IPS DF 6.9 (cell line): Measurements from ENCODE around the gene TBC1D8.

ENCODE experiments used
- DNase-seq: peaks from one replicate; pipeline ENCODE4 v3.0.0-alpha.2; 2013; ENCODE audit warnings: low read depth, low spot score
- H3K27ac ChIP-seq: one replicate; pipeline ENCODE4 v1.5.1; 2013; ENCODE audit warnings: low read length, control low read depth
- H3K27me3 ChIP-seq: 2 replicates; pipeline ENCODE4 v1.6.1; 2013; ENCODE audit warnings: mild to moderate bottlenecking, low read length; ENCODE audit not compliant: control insufficient read depth, insufficient read depth
- H3K36me3 ChIP-seq: 2 replicates; pipeline ENCODE4 v1.6.1; 2013; ENCODE audit warnings: low read length; ENCODE audit not compliant: control insufficient read depth, insufficient read depth
- H3K4me1 ChIP-seq: 2 replicates; pipeline ENCODE4 v1.6.1; 2013; ENCODE audit warnings: low read length; ENCODE audit not compliant: control insufficient read depth, insufficient read depth
- H3K4me3 ChIP-seq: 2 replicates; pipeline ENCODE4 v1.5.1; 2013; ENCODE audit warnings: mild to moderate bottlenecking, low read length
- H3K9me3 ChIP-seq: 2 replicates; pipeline ENCODE4 v1.6.1; 2013; ENCODE audit warnings: low read length, inconsistent platforms; ENCODE audit not compliant: control insufficient read depth, insufficient read depth
- WGBS: extraction: QIAGEN DNeasy Blood & Tissue Kit; methylation state at CpG from one replicate; pipeline ENCODE4 v1.1.7; 2013; ENCODE audit warnings: mixed read lengths, missing lambda C conversion rate; ENCODE audit not compliant: insufficient read length, insufficient coverage; 5-methylcytosine and 5-hydroxymethylcytosine counted together

TBC1D8 gene

DNA sequence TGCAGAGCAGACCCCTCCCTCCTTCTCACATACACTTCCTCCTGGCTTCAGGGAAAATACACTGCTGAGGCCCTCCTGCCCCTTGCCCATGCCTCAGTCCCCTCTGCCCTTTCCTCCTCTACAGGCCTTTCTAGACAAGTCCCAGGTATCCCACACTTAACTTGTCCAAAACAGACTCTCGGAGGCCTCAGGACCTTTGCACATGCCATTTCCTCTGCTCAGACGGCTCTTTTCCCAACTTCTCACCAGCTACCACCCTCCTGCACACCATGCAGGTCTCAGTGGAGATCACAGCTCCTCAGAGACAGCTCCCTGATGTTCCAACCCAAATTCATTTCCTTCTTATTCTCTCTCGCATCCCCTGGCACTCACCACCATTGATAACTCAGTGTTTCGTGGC, 11.7 kb downstream of the TBC1D8 start:
- 100% methylated on average over 1 of the region's 4 CpGs for WGBS
- peaks cover 5% of the 10 kb centered on the region for H3K4me1 ChIP-seq
- no peaks in the 10 kb centered on the region for H3K36me3 ChIP-seq

DNA sequence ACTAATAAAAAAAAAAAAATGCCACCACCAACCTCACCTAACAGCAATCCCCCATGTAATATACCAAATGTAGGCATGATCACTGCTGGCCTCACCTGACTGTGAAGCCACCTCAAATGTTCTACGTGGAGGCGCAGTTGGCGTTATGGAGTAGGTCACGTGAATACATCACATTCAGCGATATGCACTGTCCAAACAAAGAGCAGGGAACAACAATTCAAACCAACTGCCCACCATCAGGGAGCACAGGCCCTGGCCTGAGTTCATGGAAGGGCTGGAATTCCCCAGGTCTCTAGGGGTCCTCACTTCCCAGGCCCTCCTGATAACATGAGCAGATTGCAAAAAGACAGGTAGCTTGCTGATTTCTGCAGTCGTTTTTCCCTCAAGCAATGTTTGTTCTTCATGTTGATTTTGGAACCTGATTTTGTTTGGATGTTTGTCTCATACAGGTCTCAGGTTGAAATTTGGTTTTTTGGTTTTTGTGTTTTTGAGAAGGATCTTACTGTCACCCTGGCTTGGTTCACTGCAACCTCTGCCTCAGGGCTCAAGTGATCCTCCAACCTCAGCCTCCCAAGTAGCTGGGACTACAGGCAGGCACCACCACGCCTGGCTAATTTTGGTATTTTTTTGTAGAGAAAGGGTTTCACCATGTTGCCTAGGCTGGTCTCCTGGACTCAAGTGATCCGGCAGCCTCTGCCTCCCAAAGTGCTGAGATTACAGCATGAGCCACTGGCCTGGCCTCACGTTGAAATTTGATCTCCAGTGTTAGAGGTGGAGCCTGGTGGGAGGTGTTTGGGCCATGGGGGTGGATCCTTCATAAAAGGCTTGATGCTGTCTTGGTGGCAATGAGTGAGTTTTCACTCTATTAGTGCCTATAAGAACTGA, 15.5 kb downstream of the TBC1D8 start:
- Histone ChIP-seq H3K9me3 (no peaks in the 10 kb centered on the region), H3K36me3 (no peaks in the 10 kb centered on the region), H3K4me3 (no peak overlapping the region), H3K4me1 (peaks cover 4% of the 10 kb centered on the region), H3K27me3 (no peaks in the 10 kb centered on the region), H3K27ac (no peak overlapping the region)
- WGBS, result no CpG with 5 or more reads among the region's 9 CpGs
- DNase-seq, result no peak

More for the DNA sequence above, 11.7 kb downstream of the TBC1D8 start:
- no peak overlapping the region for H3K27ac ChIP-seq
- H3K9me3 ChIP-seq, result no peaks in the 10 kb centered on the region
- H3K27me3 ChIP-seq, result no peaks in the 10 kb centered on the region
- DNase-seq, result no peak
- H3K4me3 ChIP-seq, result no peak overlapping the region

DNA sequence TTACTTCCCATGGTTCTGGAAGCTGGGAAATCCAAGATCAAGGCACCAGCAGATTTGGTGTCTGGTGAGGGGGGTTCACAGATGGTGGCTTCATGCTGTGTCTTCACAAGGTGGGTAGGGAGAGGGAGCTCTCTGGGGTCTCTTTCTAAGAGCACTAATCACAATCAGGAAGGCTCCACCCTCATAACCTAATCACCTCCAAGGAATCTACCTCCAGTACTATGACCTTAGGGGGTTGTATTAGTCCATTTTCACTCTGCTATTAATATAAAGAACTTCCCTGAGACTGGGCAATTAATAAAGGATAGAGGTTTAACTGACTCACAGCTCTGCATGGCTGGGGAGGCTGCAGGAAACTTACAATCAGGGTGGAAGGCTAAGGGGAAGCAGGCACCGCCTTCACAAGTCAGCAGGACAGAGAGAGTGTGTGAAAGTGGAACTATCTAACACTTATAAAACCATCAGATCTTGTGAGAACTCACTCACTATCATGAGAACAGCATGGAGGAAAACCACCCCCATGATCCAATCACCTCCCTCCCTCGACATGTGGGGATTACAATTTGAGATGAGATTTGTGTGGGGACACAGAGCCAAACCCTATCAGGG, 17.6 kb downstream of the TBC1D8 start:
- Histone ChIP-seq H3K27me3 (no peaks in the 10 kb centered on the region), H3K4me1 (peaks cover 4% of the 10 kb centered on the region), H3K4me3 (no peak overlapping the region), H3K27ac (no peak overlapping the region), H3K36me3 (no peaks in the 10 kb centered on the region), H3K9me3 (no peaks in the 10 kb centered on the region)
- no peak for DNase-seq
- no CpG with 5 or more reads among the region's 2 CpGs for WGBS

DNA sequence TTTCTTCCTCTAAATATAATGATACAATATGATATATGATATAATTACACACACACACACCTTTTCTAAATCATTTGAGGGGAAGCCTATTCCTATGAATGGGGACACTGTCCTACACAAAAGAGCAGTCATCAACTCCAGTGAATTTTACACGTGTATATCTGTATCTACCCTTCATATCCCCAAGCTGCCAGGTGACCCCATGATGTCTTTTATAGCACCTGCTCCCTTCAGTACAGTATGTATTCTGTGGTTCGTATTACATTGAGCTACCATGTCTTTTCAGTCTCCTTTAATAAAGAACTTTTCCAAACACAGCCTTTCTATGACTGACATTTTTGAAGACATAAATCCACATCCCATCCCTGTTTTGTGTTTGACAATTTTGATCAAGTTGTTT, 19.0 kb downstream of the TBC1D8 start:
- H3K27me3 ChIP-seq, result no peaks in the 10 kb centered on the region
- DNase-seq, result no peak
- H3K4me1 ChIP-seq, result peaks cover 6% of the 10 kb centered on the region
- no peak overlapping the region for H3K4me3 ChIP-seq
- no CpG with 5 or more reads among the region's 2 CpGs for WGBS
- H3K9me3 ChIP-seq, result no peaks in the 10 kb centered on the region
- no peak overlapping the region for H3K27ac ChIP-seq
- no peaks in the 10 kb centered on the region for H3K36me3 ChIP-seq

DNA sequence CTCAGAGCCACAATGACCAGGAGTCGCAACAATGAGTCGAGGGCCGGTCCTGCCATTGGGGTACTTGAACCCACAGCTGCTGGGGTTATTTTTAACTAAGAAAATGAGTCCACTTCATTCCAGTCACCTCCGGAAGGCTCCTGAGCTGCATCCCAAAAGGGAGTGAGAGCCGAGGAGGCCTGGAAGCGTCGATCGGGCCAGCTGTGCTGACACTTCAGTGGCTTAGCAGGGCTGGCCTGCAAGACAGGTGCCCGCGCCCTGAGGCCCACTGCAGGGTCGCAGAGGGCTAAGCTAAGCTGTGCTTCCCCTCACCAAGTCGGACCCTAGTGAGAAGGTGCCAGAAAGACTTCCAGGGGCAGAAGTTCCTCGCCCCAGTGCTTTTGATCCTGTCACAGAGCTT, 21.1 kb downstream of the TBC1D8 start:
- no peak overlapping the region for H3K4me3 ChIP-seq
- H3K27ac ChIP-seq, result no peak overlapping the region
- no peak for DNase-seq
- H3K36me3 ChIP-seq, result no peaks in the 10 kb centered on the region
- H3K27me3 ChIP-seq, result no peaks in the 10 kb centered on the region
- no peaks in the 10 kb centered on the region for H3K9me3 ChIP-seq
- WGBS, result no CpG with 5 or more reads among the region's 13 CpGs
- H3K4me1 ChIP-seq, result peaks cover 3% of the 10 kb centered on the region

DNA sequence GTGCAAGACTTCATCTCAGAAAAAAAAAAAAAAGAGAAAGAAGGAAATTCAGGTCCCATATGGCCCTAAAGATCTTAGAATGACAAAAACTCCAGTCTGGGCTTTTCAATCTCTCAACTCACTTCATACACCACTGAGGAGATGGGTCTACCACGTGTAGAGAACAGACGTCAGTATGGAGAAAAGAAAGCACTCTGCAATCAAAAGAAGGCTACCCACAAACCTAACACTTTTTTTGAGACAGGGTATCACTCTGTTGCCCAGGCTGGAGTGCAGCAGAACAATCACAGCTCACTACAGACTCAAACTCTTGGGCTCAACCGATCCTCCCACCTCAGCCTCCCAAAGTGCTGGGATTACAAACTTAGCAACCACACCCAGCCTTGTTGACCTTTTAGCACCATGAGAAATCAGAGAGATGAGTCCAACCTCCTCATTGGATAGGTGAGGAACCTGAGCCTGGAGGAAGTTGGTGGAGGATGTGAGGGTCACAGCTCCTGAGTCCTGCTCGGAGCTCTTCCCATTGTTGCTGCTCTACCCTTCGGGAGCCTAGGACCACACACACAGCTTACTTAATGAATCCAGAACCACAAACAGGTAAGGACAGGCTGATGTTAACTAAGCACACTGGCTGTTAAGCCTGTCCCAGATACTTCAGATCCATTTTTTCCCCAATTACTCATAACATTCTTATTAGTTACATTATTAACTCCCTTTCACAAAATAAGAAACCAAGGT, 23.7 kb downstream of the TBC1D8 start:
- no CpG with 5 or more reads among the region's 5 CpGs for WGBS

DNA sequence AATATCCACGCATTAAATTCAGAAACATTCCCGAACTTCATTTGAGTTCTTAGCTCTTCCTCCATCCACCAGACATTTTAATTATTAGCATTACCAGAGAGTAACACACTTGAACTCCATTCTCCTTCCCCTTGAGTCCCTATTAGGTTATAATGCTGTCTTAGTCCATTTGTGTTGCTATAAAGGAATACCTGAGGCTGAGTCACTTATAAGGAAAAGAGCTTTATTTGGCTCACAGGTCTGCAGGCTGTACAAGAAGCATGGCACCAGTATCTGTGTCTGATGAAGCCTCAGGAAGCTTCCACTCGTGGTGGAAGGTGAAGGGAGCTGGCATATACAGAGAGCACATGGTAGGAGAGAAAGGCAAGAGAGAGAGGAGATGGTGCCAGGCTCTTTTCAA, 25.4 kb downstream of the TBC1D8 start:
- no CpG with 5 or more reads among the region's 3 CpGs for WGBS
- no peaks in the 10 kb centered on the region for H3K9me3 ChIP-seq
- H3K4me3 ChIP-seq, result no peak overlapping the region
- no peak overlapping the region for H3K27ac ChIP-seq
- peaks cover 3% of the 10 kb centered on the region for H3K4me1 ChIP-seq
- DNase-seq, result no peak
- H3K27me3 ChIP-seq, result no peaks in the 10 kb centered on the region
- no peaks in the 10 kb centered on the region for H3K36me3 ChIP-seq

More for the DNA sequence above, 23.7 kb downstream of the TBC1D8 start:
- no peaks in the 10 kb centered on the region for H3K27me3 ChIP-seq
- DNase-seq, result no peak
- no peaks in the 10 kb centered on the region for H3K36me3 ChIP-seq
- H3K27ac ChIP-seq, result no peak overlapping the region
- peaks cover 3% of the 10 kb centered on the region for H3K4me1 ChIP-seq
- H3K4me3 ChIP-seq, result no peak overlapping the region
- H3K9me3 ChIP-seq, result no peaks in the 10 kb centered on the region

DNA sequence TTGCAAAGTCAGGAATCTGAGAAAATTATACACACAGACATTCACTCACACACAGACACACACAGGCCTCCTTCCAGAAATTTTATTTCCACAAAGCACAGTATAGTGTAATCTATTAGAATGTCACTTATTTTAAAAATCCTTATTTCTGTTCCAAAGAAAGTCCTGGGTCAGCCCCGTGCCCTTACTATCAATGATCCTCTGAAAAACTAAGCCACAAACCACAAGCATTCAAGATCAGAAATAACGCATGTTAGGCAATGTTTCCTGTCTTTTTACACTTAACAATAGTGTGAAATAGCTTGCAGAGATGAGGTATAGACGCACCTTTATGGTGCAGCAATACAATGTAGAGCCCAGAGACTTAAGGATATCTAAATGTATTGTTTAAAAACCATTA, 25.8 kb downstream of the TBC1D8 start:
- Histone ChIP-seq H3K4me3 (no peak overlapping the region), H3K4me1 (peaks cover 3% of the 10 kb centered on the region), H3K27ac (no peak overlapping the region), H3K27me3 (no peaks in the 10 kb centered on the region), H3K36me3 (no peaks in the 10 kb centered on the region), H3K9me3 (no peaks in the 10 kb centered on the region)
- DNase-seq, result no peak
- no CpG with 5 or more reads among the region's 3 CpGs for WGBS

DNA sequence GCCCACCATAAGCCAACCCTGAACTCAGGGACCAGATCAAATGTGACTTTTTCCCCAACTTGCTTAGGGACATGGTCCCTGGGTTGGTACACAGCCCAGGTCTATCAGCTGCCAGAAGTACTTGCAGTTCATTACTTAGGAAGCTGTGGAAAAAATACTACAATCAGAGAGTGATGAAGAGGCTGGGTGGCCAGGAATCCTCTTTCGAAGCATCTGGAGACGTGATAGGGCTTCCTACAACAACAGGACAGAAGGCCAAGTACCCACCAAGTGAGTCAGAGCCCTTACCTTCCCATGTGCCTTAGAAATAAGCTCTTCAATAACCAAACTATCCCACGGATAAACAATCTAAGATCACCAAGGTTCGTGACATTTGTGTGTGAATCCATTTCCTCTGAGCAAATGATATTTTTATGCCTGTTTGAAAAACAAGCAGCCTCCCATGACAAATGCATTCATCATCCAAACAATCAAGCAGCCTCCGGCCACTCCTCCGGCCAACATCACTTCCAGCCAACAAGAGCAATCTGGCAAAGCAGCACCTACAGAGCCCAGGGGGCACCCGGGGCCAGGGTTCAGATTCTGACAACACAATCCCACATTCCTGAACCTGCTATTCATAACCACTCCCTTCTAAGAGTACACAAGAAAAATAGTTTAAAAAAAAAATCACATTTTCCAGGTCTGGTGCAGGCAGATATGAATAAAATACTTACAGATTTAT, 26.4 kb downstream of the TBC1D8 start:
- Histone ChIP-seq H3K36me3 (no peaks in the 10 kb centered on the region), H3K27ac (no peak overlapping the region), H3K4me1 (peaks cover 2% of the 10 kb centered on the region; the same call in 1 of the 2 replicates), H3K27me3 (no peaks in the 10 kb centered on the region), H3K9me3 (no peaks in the 10 kb centered on the region), H3K4me3 (no peak overlapping the region)
- no CpG with 5 or more reads among the region's 7 CpGs for WGBS
- DNase-seq, result no peak
